IPS-18c (cell line): Measurements from ENCODE around the gene SCYL2.

Experiments used
- H3K4me3 ChIP-seq: 2 replicates; pipeline ENCODE4 v1.7.0; 2013; ENCODE audit warnings: low read depth, mild to moderate bottlenecking, low read length, moderate library complexity; ENCODE audit not compliant: insufficient read depth
- H3K9me3 ChIP-seq: one replicate; pipeline ENCODE4 v1.6.1; 2013; ENCODE audit warnings: mild to moderate bottlenecking, low read length, moderate library complexity; ENCODE audit not compliant: control insufficient read depth, insufficient read depth

SCYL2 gene

GRCh38 chr12:100384559-100384935 is 117.6 kb downstream of the SCYL2 start:
- Histone ChIP-seq H3K9me3 (no peaks in the 10 kb centered on the region), H3K4me3 (no peak overlapping the region)

DNA sequence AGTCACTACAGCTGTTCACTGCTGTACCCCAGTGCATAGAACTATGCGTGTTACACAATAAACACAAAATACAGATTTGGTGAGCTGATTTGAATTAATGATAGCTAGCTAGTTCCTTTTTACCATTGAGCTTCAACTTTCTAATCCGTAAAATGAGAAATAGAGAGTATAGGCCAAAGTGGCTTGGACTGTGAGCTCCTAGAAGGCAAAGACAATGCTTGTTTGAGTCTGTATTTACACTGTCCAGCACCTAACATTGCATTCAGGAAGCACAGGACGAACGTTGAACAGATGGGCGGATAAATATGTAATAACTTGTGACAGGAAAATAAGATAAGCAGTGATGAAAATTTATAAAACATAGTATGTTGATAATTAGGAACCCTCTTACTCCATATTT is 121.4 kb downstream of the SCYL2 start:
- no peak overlapping the region for H3K4me3 ChIP-seq
- H3K9me3 ChIP-seq, result no peaks in the 10 kb centered on the region
